H9 (cell line): ENCODE data around the gene GALR1. TPM values are rescaled to one million over a fixed set of nuclear protein-coding genes. Genes with fewer than 3 reads are reported as not detected.

ENCODE experiments used
- DNase-seq: peaks from one replicate; pipeline ENCODE4 v3.0.0-alpha.2; 2017
- H2AFZ ChIP-seq: one replicate; pipeline ENCODE4 v1.6.1; 2013; ENCODE audit warnings: mild to moderate bottlenecking, low read length, control low read depth, moderate library complexity
- H2AK5ac ChIP-seq: 2 replicates; pipeline ENCODE4 v1.6.1; 2013; ENCODE audit warnings: low read length, control low read depth, mixed read lengths; ENCODE audit not compliant: insufficient read length
- H2BK120ac ChIP-seq: one replicate; pipeline ENCODE4 v1.6.1; 2013; ENCODE audit warnings: low read depth, mild to moderate bottlenecking, low read length, control low read depth, inconsistent platforms; ENCODE audit not compliant: poor library complexity, severe bottlenecking
- H2BK12ac ChIP-seq: 2 replicates; pipeline ENCODE4 v1.6.1; 2013; ENCODE audit warnings: low read length, control low read depth, mixed read lengths, low read depth; ENCODE audit not compliant: insufficient read length
- H2BK15ac ChIP-seq: 2 replicates; pipeline ENCODE4 v1.6.1; 2013; ENCODE audit warnings: low read depth, low read length, control low read depth
- H2BK20ac ChIP-seq: one replicate; pipeline ENCODE4 v1.6.1; 2013; ENCODE audit warnings: low read depth, mild to moderate bottlenecking, low read length, control low read depth, inconsistent platforms; ENCODE audit not compliant: poor library complexity, severe bottlenecking
- H2BK5ac ChIP-seq: 2 replicates; pipeline ENCODE4 v1.6.1; 2013; ENCODE audit warnings: low read length, control low read depth, mixed read lengths; ENCODE audit not compliant: insufficient read length
- H3K14ac ChIP-seq: 2 replicates; pipeline ENCODE4 v1.6.1; 2013; ENCODE audit warnings: low read length, control low read depth; ENCODE audit not compliant: insufficient read depth
- H3K18ac ChIP-seq: 2 replicates; pipeline ENCODE4 v1.6.1; 2013; ENCODE audit warnings: low read depth, mild to moderate bottlenecking, mixed read lengths, low read length, control low read depth; ENCODE audit not compliant: insufficient read length
- H3K23ac ChIP-seq: 2 replicates; pipeline ENCODE4 v1.6.1; 2013; ENCODE audit warnings: low read length, control low read depth, mixed read lengths, low read depth; ENCODE audit not compliant: insufficient read length
- H3K23me2 ChIP-seq: 2 replicates; pipeline ENCODE4 v1.6.1; 2013; ENCODE audit warnings: low read depth, mild to moderate bottlenecking, mixed read lengths, low read length, control low read depth; ENCODE audit not compliant: insufficient read length, poor library complexity, severe bottlenecking
- H3K27ac ChIP-seq: 2 replicates; pipeline ENCODE4 v1.5.1; 2013; ENCODE audit warnings: low read length, control low read depth, mixed read lengths, low read depth; ENCODE audit not compliant: insufficient read length
- H3K27me3 ChIP-seq: 2 replicates; pipeline ENCODE4 v1.6.1; 2013; ENCODE audit warnings: low read length, control low read depth, inconsistent platforms; ENCODE audit not compliant: insufficient read depth
- H3K4ac ChIP-seq: 2 replicates; pipeline ENCODE4 v1.6.1; 2013; ENCODE audit warnings: low read depth, mild to moderate bottlenecking, control low read depth, inconsistent platforms, low read length, moderate library complexity
- H3K4me1 ChIP-seq: 2 replicates; pipeline ENCODE4 v1.6.1; 2013; ENCODE audit warnings: low read length, control low read depth, inconsistent platforms; ENCODE audit not compliant: insufficient read depth
- H3K4me2 ChIP-seq: 2 replicates; pipeline ENCODE4 v1.6.1; 2013; ENCODE audit warnings: low read length, control low read depth, mixed read lengths; ENCODE audit not compliant: insufficient read length, insufficient read depth
- H3K56ac ChIP-seq: 2 replicates; pipeline ENCODE4 v1.6.1; 2013; ENCODE audit warnings: low read depth, mild to moderate bottlenecking, mixed read lengths, low read length, control low read depth; ENCODE audit not compliant: insufficient read length
- H3K79me1 ChIP-seq: 2 replicates; pipeline ENCODE4 v1.6.1; 2013; ENCODE audit warnings: low read depth, mild to moderate bottlenecking, moderate library complexity, low read length, control low read depth, inconsistent platforms; ENCODE audit not compliant: insufficient read depth, poor library complexity, severe bottlenecking
- H3K79me2 ChIP-seq: 2 replicates; pipeline ENCODE4 v1.6.1; 2013; ENCODE audit warnings: low read length, control low read depth, inconsistent platforms; ENCODE audit not compliant: insufficient read depth
- H3K9ac ChIP-seq: 2 replicates; pipeline ENCODE4 v1.6.1; 2013; ENCODE audit warnings: low read length, control low read depth, mixed read lengths; ENCODE audit not compliant: insufficient read length; ENCODE audit errors: extremely low read depth
- H3K9me3 ChIP-seq: one replicate; pipeline ENCODE4 v1.6.1; 2013; ENCODE audit warnings: low read depth, low read length, inconsistent platforms; ENCODE audit not compliant: control insufficient read depth
- H3T11ph ChIP-seq: one replicate; pipeline ENCODE4 v1.6.1; 2013; ENCODE audit warnings: mild to moderate bottlenecking, low read length, control low read depth, inconsistent platforms
- H4K20me1 ChIP-seq: one replicate; pipeline ENCODE4 v1.6.1; 2013; ENCODE audit not compliant: control insufficient read depth, insufficient read length, insufficient read depth
- H4K5ac ChIP-seq: 2 replicates; pipeline ENCODE4 v1.6.1; 2013; ENCODE audit warnings: low read depth, mild to moderate bottlenecking, mixed read lengths, low read length, control low read depth; ENCODE audit not compliant: insufficient read length
- H4K8ac ChIP-seq: replicated peaks from 2 replicates; pipeline ENCODE4 v1.6.1; 2013; ENCODE audit warnings: low read length, control low read depth, mixed read lengths, low read depth; ENCODE audit not compliant: insufficient read length
- H4K91ac ChIP-seq: 2 replicates; pipeline ENCODE4 v1.6.1; 2013; ENCODE audit warnings: low read depth, mild to moderate bottlenecking, moderate library complexity, mixed read lengths, low read length, control low read depth; ENCODE audit not compliant: insufficient read length
- H3K27ac Mint-ChIP-seq, 3 experiments: 2 replicates in 2 of 3; 3 replicates in 1 of 3; pipeline ENCODE4 v1.8.0; 2020 to 2021; ENCODE audit warnings: mixed read lengths in 3 of 3, mild to moderate bottlenecking in 1 of 3, moderate library complexity in 1 of 3
- H3K27me3 Mint-ChIP-seq: 2 replicates; pipeline ENCODE4 v1.8.0; 2021; ENCODE audit warnings: low read depth, mild to moderate bottlenecking, moderate library complexity, mixed read lengths
- H3K36me3 Mint-ChIP-seq, 3 experiments: 2 replicates in 2 of 3; 3 replicates in 1 of 3; pipeline ENCODE4 v1.8.0; 2020 to 2021; ENCODE audit warnings: low read depth in 3 of 3, mixed read lengths in 3 of 3; ENCODE audit not compliant: insufficient read depth in 1 of 3
- H3K4me1 Mint-ChIP-seq, 2 experiments: 2 replicates each; pipeline ENCODE4 v1.8.0; 2020; ENCODE audit warnings: mixed read lengths in 2 of 2
- H3K4me3 Mint-ChIP-seq, 2 experiments: 2 replicates in 1 of 2; 3 replicates in 1 of 2; pipeline ENCODE4 v1.8.0; 2020 to 2021; ENCODE audit warnings: mild to moderate bottlenecking in 2 of 2, mixed read lengths in 2 of 2, moderate library complexity in 1 of 2
- H3K9me3 Mint-ChIP-seq, 2 experiments: 2 replicates in 1 of 2; 3 replicates in 1 of 2; pipeline ENCODE4 v1.8.0; 2020; ENCODE audit warnings: mild to moderate bottlenecking in 2 of 2, mixed read lengths in 2 of 2, moderate library complexity in 1 of 2
- WGBS: extraction: QIAGEN DNeasy Blood & Tissue Kit; methylation state at CpG from one replicate; pipeline ENCODE4 v1.1.7; 2013; ENCODE audit warnings: missing lambda C conversion rate, low lambda C conversion rate, mixed read lengths; ENCODE audit not compliant: insufficient read length; ENCODE audit errors: extremely low coverage; 5-methylcytosine and 5-hydroxymethylcytosine counted together
- total RNA-seq: library from RNA; stranded (reverse); gene quantifications from 2 replicates; pipeline ENCODE4 v1.2.1, GENCODE V29; 2021
- TF ChIP-seq, protein P1 (sequence below): fragments of 200-600 bp; sonication (generic); conservative IDR thresholded peaks from 3 replicates; pipeline ENCODE4 v1.8.0; 2021; ENCODE audit warnings: antibody characterized with exemption, mild to moderate bottlenecking

Gene GALR1
- total RNA-seq, 1 experiment from 2014 or later = 0.07 TPM

DNA sequence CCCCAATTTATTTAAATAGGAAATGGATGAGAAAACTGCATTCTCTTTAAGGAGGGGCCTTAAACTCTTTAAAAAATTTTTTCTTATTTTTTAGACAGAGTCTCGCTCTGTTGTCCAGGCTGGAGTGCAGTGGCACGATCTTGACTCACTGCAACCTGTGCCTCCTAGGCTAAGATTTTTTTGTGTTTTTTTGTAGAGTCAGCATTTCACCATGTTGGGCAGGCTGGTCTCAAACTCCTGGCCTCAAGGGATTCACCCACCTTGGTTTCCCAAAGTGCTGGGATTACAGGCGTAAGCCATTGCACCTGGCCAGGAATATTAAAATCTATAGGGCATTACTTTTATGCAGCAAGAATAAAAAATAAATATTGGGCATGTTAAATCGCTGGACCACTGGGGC is 56.0 kb downstream of the GALR1 start:
- H3K9me3 ChIP-seq = no peaks in the 10 kb centered on the region
- no peak overlapping the region for H4K5ac ChIP-seq
- no peak overlapping the region for H3K4ac ChIP-seq
- no peak for DNase-seq
- no peak overlapping the region for H3K56ac ChIP-seq
- TF ChIP-seq, protein P1, sequence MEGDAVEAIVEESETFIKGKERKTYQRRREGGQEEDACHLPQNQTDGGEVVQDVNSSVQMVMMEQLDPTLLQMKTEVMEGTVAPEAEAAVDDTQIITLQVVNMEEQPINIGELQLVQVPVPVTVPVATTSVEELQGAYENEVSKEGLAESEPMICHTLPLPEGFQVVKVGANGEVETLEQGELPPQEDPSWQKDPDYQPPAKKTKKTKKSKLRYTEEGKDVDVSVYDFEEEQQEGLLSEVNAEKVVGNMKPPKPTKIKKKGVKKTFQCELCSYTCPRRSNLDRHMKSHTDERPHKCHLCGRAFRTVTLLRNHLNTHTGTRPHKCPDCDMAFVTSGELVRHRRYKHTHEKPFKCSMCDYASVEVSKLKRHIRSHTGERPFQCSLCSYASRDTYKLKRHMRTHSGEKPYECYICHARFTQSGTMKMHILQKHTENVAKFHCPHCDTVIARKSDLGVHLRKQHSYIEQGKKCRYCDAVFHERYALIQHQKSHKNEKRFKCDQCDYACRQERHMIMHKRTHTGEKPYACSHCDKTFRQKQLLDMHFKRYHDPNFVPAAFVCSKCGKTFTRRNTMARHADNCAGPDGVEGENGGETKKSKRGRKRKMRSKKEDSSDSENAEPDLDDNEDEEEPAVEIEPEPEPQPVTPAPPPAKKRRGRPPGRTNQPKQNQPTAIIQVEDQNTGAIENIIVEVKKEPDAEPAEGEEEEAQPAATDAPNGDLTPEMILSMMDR = no peak
- no peaks in the 10 kb centered on the region for H3K79me1 ChIP-seq
- H2BK15ac ChIP-seq = no peak overlapping the region
- no peaks in the 10 kb centered on the region for H3K27me3 ChIP-seq
- H3K23ac ChIP-seq = no peak overlapping the region
- H3K4me1 ChIP-seq = no peaks in the 10 kb centered on the region; the same call in 1 of the 2 replicates
- no peaks in the 10 kb centered on the region for H3K23me2 ChIP-seq
- H4K91ac ChIP-seq = no peak overlapping the region
- no CpG with 5 or more reads among the region's 4 CpGs for WGBS
- no peak overlapping the region for H2AFZ ChIP-seq
- no peak overlapping the region for H3K4me2 ChIP-seq
- no peaks in the 10 kb centered on the region for H4K20me1 ChIP-seq
- no peak overlapping the region for H3K18ac ChIP-seq
- no peaks in the 10 kb centered on the region for H3K79me2 ChIP-seq
- H3K27ac ChIP-seq = no peak overlapping the region
- no peak overlapping the region for H4K8ac ChIP-seq
- no peak overlapping the region for H2BK20ac ChIP-seq
- H3K9me3 Mint-ChIP-seq = no peaks in the 10 kb centered on the region
- H3K4me1 Mint-ChIP-seq = no peaks in the 10 kb centered on the region
- no peak overlapping the region for H3K27ac Mint-ChIP-seq
- no peak overlapping the region for H2BK120ac ChIP-seq
- no peak overlapping the region for H2BK12ac ChIP-seq
- no peak overlapping the region for H3K9ac ChIP-seq
- no peak overlapping the region for H2BK5ac ChIP-seq
- H3T11ph ChIP-seq = no peak overlapping the region
- no peak overlapping the region for H3K4me3 Mint-ChIP-seq
- H2AK5ac ChIP-seq = no peak overlapping the region
- peaks cover 5% of the 10 kb centered on the region for H3K27me3 Mint-ChIP-seq
- H3K14ac ChIP-seq = no peak overlapping the region
- no peaks in the 10 kb centered on the region for H3K36me3 Mint-ChIP-seq
